Measurements from ENCODE around the gene CDK12.
"Not testable (repeated sequence)": the region's sequence is repeated elsewhere in the genome, so short reads cannot be mapped to it uniquely, and the experiment has no call there.

The CDK12 gene
- total RNA-seq = 156 to 224 (median 180) reads per million in 4 donors

DNA sequence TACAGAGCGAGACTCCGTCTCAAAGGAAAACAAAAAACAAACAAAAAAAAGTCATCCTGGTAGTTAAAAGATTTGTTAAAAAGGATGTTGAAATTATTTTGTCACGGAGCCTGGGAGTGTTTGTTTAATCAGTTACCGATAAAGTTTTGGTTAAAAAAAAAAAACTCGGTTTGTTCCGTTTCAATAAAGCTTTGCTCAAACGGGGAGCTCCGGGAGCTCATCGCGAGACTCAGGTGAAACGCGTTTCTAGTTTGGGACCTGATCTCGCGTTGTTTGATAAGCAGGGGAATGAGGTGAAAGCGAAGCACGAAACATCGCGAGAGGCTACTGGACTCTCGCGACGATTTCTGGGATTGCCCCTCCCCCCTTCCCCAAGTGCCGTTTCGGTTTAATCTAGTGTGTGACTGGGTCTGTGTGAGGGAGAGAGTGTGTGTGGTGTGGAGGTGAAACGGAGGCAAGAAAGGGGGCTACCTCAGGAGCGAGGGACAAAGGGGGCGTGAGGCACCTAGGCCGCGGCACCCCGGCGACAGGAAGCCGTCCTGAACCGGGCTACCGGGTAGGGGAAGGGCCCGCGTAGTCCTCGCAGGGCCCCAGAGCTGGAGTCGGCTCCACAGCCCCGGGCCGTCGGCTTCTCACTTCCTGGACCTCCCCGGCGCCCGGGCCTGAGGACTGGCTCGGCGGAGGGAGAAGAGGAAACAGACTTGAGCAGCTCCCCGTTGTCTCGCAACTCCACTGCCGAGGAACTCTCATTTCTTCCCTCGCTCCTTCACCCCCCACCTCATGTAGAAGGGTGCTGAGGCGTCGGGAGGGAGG is at the start of gene CDK12:
CDK12 (plus strand) TSS at position 374 of the 813 bp plus-strand sequence. CDS start 586 bp downstream, outside the sequence.
- DNase-seq = peak; percentile 87 to 99 (median 93)

- no peak for DNase-seq
Observed at GRCh38 chr17:39416141-39416540, 45.1 kb upstream of the CDK12 start.

DNA sequence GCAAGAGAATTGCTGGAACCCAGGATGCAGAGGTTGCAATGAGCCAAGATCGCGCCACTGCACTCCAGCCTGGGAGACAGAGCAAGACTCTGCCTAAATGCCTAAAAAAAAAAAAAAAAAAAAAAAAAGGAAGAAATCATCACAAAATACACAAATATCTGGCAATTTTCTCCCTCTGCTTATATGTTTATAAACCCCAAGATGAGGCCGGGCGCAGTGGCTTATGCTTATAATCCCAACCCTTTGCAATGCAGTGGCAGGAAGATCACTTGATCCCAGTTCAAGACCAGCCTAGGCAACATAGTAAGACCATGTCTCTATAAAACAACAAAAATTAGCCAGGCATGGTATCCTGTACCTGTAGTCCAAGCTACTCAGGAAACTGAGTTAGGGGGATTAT is 31.7 kb upstream of the CDK12 start:
- DNase-seq = no peak

DNA sequence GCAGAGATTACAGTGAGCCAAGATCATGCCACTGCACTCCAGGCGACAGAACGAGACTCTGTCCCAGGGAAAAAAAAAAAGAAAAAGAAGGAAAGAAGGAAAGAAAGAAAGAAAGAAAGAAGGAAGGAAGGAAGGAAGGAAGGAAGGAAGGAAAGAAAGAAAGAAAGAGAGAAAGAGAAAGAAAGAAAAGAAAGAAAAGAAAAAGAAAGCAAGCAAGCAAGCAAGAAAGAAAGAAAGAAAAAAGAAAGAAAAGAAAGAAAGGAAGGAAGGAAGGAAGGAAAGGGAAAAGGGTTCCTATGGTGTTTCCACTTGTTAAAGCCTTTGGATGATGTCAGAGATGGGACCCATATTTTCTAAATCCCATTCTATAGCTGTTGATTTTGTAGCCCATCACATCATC is 21.4 kb upstream of the CDK12 start:
- not testable (repeated sequence) for DNase-seq

- DNase-seq = no peak
Observed at GRCh38 chr17:39443326-39443725, 18.0 kb upstream of the CDK12 start.

DNA sequence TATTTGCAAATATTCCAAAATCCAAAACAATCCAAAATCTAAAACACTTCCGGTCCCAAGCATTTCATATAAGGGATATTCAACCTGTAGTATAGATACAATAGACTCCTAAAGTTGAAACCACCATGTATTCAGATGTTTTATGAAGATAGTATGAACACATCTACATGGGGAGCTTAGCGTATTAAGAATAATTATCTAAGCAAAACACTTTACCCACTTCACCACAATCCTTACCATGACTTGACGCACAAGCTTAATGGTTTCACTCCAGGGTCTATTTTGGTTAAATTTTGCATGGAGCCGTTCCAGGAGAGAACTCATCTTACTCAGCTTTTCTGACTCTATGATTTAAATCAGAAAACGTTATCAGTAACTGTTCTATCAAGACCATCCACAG is 13.7 kb upstream of the CDK12 start:
- DNase-seq = no peak

- no peak for DNase-seq
Observed at GRCh38 chr17:39450051-39450450, 11.2 kb upstream of the CDK12 start.

DNA sequence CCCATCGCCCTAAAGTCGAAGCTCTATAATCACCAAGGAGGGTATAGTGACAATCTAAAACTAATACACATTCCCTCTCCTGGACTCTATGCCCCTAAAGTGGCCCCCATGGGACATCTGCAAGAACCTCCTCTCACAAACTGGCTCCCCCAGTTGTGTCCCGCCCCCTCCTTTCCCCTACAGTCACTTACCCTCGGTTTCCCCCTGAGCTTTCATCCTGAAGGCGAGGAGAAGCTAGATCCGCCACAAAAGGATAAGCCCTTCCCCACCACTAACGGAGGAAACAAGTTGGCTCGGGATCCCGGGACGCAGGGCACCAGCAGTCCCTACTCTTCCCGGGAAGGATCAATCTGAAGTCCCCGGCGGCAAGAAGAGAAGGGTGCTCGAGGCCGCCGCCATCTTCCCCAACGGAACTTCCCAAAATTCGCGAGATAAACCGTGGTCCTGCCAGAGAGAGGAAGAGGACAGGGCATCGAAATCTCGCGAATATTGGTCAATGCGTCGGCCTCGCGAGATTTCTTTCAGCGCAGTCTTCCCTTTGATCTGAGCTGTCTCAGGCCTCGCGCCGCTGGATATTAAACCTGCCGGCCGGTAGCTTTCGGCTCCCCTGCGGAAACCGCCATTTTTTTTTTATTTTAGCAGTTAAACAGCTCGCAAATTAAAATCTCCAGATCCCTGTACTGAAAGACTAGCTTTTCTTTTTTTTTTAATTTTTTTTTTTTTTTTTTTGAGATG is 10.3 kb upstream of the CDK12 start, which contains the start of gene MED1:
MED1 (minus strand) TSS at position 417 of the 735 bp plus-strand sequence; CDS start at position 216, 201 bp downstream.
- peak; percentile 82 to 98 (median 91) for DNase-seq

DNA sequence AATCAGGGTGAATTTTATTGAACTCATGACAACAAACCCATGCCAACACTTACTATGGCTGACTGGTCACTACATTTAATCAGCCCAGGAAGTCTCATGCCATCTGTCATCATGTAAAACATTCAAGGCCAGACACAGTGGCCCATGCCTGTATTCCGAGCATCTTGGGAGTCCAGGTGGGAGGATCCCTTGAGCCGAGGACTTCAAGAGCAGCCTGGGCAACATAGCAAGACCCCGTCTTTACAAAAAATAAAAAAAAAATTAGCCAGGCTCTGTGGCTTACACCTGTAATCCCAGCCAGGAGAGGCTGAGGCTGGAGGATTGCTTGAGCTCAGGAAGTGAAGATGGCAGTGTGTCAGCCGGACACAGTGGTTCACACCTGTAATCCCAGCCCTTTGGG is 5.4 kb upstream of the CDK12 start:
- no peak for DNase-seq

GRCh38 chr17:39461926-39462569 is 762 bp downstream of the CDK12 start:
- DNase-seq = peak in 2 of 5 donors; percentile 15 to 31

DNA sequence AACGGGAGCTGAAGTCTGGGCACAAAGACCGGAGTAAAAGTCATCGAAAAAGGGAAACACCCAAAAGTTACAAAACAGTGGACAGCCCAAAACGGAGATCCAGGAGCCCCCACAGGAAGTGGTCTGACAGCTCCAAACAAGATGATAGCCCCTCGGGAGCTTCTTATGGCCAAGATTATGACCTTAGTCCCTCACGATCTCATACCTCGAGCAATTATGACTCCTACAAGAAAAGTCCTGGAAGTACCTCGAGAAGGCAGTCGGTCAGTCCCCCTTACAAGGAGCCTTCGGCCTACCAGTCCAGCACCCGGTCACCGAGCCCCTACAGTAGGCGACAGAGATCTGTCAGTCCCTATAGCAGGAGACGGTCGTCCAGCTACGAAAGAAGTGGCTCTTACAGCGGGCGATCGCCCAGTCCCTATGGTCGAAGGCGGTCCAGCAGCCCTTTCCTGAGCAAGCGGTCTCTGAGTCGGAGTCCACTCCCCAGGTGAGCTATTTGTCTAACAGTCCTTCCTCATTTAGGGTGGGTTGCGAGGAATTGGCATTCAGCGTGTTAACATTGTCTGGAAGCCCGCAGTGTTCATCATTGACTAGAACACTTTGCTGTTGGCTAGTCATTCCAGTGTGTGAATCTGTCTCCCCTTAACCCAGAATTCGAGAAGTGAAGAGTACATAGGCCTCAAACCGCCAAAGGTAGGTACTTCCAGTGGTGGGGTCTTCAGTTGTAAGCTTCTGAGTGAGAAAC is 1.5 kb downstream of the CDK12 start:
- peak in 1 of 5 donors; percentile 5 for DNase-seq

- DNase-seq = not testable (repeated sequence)
Observed at GRCh38 chr17:39464639-39465181, 3.4 kb downstream of the CDK12 start.

- not testable (repeated sequence) for DNase-seq
Observed at GRCh38 chr17:39468610-39469009, 7.3 kb downstream of the CDK12 start.

- DNase-seq = no peak
Observed at GRCh38 chr17:39473310-39473709, 12.0 kb downstream of the CDK12 start.

GRCh38 chr17:39479631-39480030 is 18.3 kb downstream of the CDK12 start:
- DNase-seq = not testable (repeated sequence)

- DNase-seq = no peak
Observed at GRCh38 chr17:39483506-39483905, 22.2 kb downstream of the CDK12 start.

GRCh38 chr17:39484178-39484577 is 22.9 kb downstream of the CDK12 start:
- DNase-seq = no peak

GRCh38 chr17:39485555-39485954 is 24.3 kb downstream of the CDK12 start:
- DNase-seq = no peak

GRCh38 chr17:39486242-39486641 is 25.0 kb downstream of the CDK12 start:
- DNase-seq = no peak

DNA sequence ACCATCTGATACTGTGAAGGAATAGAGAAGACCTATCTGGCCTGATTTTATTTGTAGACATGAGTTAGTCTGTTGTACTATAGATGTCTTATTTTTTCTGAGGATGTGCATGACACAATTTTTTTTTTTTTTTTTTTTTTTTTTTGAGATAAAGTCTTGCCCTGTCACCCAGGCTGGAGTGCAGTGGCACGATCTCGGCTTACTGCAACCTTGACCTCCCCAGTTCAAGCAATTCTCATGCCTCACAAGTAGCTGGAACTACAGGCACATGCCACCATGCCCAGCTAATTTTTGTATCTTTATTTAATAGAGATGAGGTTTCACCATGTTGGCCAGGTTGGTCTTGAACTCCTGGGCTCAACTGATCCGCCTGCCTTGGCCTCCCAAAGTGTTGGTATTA is 26.2 kb downstream of the CDK12 start:
- DNase-seq = not testable (repeated sequence)

GRCh38 chr17:39487946-39488345 is 26.7 kb downstream of the CDK12 start:
- DNase-seq = no peak

DNA sequence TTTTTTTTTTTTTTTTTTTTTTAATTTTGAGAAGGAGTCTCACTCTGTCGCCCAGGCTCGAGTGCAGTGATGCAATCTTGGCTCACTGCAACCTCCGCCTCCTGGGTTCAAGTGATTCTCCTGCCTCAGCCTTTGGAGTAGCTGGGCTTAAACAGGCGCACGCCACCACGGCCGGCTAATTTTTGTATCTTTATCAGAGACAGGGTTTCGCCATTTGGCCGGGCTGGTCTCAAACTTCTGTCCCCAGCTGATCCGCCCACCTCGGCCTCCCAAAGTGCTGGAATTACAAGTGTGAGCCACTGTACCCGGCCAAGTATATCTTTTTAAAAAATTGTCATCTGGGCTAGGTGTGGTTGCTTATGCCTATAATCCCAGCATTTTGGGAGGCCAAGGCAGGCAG is 35.6 kb downstream of the CDK12 start:
- DNase-seq = not testable (repeated sequence)
